OCI-M2 (cell line): ENCODE results near the gene ARHGAP31.
"Not testable (repeated sequence)": the region's sequence is repeated elsewhere in the genome, so short reads cannot be mapped to it uniquely, and the experiment has no call there.

Experiments used
- DNase-seq: peaks from one replicate; lab custom pipeline; 2025; ENCODE audit not compliant: unreplicated experiment; lab: John Stamatoyannopoulos, UW

The ARHGAP31 gene

GRCh38 chr3:119293871-119294695 is at the start of gene ARHGAP31:
Gene ARHGAP31 (plus strand): TSS chr3:119294383. CDS start chr3:119294905, 522 bp downstream.
- peak; percentile 29 for DNase-seq

- no peak for DNase-seq
Observed at GRCh38 chr3:119245778-119246177, 48.4 kb upstream of the ARHGAP31 start.

GRCh38 chr3:119255214-119255613 is 39.0 kb upstream of the ARHGAP31 start:
- no peak for DNase-seq

GRCh38 chr3:119257111-119257510 is 37.1 kb upstream of the ARHGAP31 start:
- DNase-seq: no peak

- no peak for DNase-seq
Observed at GRCh38 chr3:119257654-119258410, 36.4 kb upstream of the ARHGAP31 start.

GRCh38 chr3:119258915-119259314 is 35.3 kb upstream of the ARHGAP31 start:
- no peak for DNase-seq

GRCh38 chr3:119259821-119260220 is 34.4 kb upstream of the ARHGAP31 start:
- DNase-seq: no peak

- DNase-seq: no peak
Observed at GRCh38 chr3:119261055-119261454, 33.1 kb upstream of the ARHGAP31 start.

GRCh38 chr3:119270212-119270611 is 24.0 kb upstream of the ARHGAP31 start:
- DNase-seq: not testable (repeated sequence)

GRCh38 chr3:119276680-119277079 is 17.5 kb upstream of the ARHGAP31 start:
- DNase-seq: no peak

GRCh38 chr3:119279101-119279554 is 15.1 kb upstream of the ARHGAP31 start:
- DNase-seq: no peak

GRCh38 chr3:119279584-119280243 is 14.5 kb upstream of the ARHGAP31 start:
- no peak for DNase-seq

GRCh38 chr3:119288669-119289403 is 5.3 kb upstream of the ARHGAP31 start:
- no peak for DNase-seq

GRCh38 chr3:119289404-119289770 is 4.8 kb upstream of the ARHGAP31 start:
- no peak for DNase-seq

GRCh38 chr3:119290613-119291012 is 3.6 kb upstream of the ARHGAP31 start:
- no peak for DNase-seq

GRCh38 chr3:119291062-119291700 is 3.0 kb upstream of the ARHGAP31 start:
- no peak for DNase-seq

- DNase-seq: no peak
Observed at GRCh38 chr3:119292666-119293065, 1.5 kb upstream of the ARHGAP31 start.

- DNase-seq: no peak
Observed at GRCh38 chr3:119293105-119293870, 895 bp upstream of the ARHGAP31 start.
